ENCODE results near the gene CLASRP.

The CLASRP gene

DNA sequence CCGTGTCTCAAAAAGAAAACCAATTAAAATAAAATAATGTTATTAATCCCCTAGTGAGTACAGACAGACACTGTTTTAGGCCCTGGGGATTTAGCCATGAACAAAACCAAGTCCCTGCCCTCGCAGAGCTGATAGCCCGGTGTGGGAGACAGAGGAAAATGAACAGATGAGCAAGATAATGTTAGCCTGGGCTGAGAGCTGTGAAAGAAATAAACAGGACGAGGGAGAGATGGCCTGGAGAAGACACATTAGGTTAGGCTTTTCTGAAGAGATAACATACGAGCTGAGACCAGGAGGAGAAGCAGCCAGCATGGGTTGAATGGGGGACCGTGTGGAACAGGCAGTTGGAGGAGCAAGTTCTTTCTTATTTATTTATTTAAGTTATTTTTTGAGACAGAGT is 28.5 kb upstream of the CLASRP start:
- no peak overlapping the region for H3K4me3 ChIP-seq (ENCODE audit: low read depth, low read length)
- TF ChIP-seq, protein P1, sequence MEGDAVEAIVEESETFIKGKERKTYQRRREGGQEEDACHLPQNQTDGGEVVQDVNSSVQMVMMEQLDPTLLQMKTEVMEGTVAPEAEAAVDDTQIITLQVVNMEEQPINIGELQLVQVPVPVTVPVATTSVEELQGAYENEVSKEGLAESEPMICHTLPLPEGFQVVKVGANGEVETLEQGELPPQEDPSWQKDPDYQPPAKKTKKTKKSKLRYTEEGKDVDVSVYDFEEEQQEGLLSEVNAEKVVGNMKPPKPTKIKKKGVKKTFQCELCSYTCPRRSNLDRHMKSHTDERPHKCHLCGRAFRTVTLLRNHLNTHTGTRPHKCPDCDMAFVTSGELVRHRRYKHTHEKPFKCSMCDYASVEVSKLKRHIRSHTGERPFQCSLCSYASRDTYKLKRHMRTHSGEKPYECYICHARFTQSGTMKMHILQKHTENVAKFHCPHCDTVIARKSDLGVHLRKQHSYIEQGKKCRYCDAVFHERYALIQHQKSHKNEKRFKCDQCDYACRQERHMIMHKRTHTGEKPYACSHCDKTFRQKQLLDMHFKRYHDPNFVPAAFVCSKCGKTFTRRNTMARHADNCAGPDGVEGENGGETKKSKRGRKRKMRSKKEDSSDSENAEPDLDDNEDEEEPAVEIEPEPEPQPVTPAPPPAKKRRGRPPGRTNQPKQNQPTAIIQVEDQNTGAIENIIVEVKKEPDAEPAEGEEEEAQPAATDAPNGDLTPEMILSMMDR (IDR thresholded peaks at IDR 0.05; ENCODE audit: low read depth, low read length), result no peak

- TF ChIP-seq, protein P1 (IDR thresholded peaks at IDR 0.05; ENCODE audit: low read depth, low read length), result no peak
- no peak overlapping the region for H3K4me3 ChIP-seq (ENCODE audit: low read depth, low read length)
Observed at GRCh38 chr19:45011959-45012358, 26.9 kb upstream of the CLASRP start.

- TF ChIP-seq, protein P1 (IDR thresholded peaks at IDR 0.05; ENCODE audit: low read depth, low read length), result peak; percentile 66; the same call in 1 of the 2 replicates
- no peak overlapping the region for H3K4me3 ChIP-seq (ENCODE audit: low read depth, low read length)
Observed at GRCh38 chr19:45016388-45017314, 22.2 kb upstream of the CLASRP start.

DNA sequence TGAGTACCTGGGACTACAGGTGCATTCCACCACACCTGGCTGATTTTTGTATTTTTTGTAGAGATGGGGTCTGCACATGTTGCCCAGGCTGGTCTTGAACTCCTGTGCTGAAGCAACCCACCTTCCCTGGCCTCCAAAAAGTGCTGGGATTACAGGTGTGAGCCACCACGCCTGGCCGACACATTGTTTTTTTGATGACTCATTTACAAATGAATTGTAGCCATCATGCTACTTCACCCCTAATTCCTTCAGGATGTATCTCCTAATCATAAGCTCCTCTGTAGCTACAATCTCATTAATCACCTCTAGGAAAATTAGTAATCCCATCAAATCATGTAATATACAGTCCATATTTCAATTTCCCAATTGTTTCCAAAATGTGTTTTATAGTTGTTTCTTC is 19.7 kb upstream of the CLASRP start:
- TF ChIP-seq, protein P1 (IDR thresholded peaks at IDR 0.05; ENCODE audit: low read depth, low read length), result no peak
- no peak overlapping the region for H3K4me3 ChIP-seq (ENCODE audit: low read depth, low read length)

DNA sequence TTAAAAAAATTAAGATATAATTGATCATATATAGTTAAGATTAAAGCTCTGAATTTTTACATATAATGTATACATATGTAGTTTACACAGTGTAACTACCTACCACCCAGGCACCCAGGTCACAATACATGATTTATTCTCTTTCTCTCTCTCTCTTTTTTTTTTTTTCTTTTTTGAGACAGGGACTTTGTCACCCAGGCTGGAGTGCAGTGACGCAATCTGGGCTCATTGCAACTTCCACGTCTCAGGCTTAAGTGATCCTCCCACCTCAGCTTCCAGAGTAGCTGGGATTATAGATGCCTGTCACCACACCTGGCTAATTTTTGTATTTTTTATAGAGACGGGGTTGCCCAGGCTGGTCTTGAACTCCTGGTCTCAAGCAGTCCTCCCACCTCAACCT is 18.8 kb upstream of the CLASRP start:
- TF ChIP-seq, protein P1 (IDR thresholded peaks at IDR 0.05; ENCODE audit: low read depth, low read length), result no peak
- H3K4me3 ChIP-seq (ENCODE audit: low read depth, low read length), result no peak overlapping the region

DNA sequence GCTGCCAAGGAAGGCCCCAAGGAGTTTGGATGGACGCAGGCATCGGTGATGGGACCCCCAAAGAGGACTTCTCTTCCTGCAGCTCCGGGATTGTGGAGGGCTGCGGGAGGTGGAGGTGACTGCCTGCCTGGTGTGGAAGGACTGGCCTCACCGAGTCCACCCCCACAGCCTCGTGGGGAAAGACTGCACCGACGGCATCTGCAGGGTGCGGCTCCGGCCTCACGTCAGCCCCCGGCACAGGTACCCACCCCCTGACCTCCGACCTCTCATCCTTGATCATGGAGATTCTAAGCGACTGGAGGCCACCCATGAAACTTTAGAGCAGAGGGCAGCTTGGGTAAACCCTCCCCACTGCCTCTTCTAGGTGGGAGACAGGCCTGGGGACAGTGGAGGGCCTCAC is 16.9 kb upstream of the CLASRP start:
- H3K4me3 ChIP-seq (ENCODE audit: low read depth, low read length), result no peak overlapping the region
- TF ChIP-seq, protein P1 (IDR thresholded peaks at IDR 0.05; ENCODE audit: low read depth, low read length), result no peak

DNA sequence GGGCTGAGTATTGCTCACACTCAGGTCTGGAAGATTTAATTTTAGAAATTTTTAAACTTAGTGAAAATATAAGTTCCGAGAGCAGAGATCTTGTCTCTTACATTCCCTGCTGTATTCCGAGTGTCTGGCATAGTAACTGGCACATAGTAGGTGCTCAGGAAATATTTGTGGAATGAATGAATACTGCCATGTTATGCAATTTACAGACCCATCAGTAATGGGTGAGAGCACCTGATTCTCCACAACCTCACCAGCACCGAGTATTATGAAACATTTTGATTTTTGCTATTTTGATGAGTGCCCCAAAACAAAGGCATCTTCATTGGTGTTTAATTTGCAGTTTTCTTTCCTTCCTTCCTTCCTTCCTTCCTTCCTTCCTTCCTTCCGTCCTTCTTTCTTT is 15.8 kb upstream of the CLASRP start:
- TF ChIP-seq, protein P1 (IDR thresholded peaks at IDR 0.05; ENCODE audit: low read depth, low read length), result no peak
- H3K4me3 ChIP-seq (ENCODE audit: low read depth, low read length), result no peak overlapping the region
